Sigmoid colon (tissue), 7 donors: ENCODE results near the gene PRKN. TPM values are rescaled to one million over a fixed set of nuclear protein-coding genes. Genes with fewer than 3 reads are reported as not detected.

ENCODE experiments used
- DNase-seq: peaks from one replicate; pipeline ENCODE4 v3.0.0-alpha.2; 2019
- H3K27ac ChIP-seq, 4 donors: fragments of 200-600 bp; sonication (generic); one replicate each; pipeline ENCODE4 v1.5.1; 2016 to 2019; ENCODE audit warnings: mild to moderate bottlenecking in 1 of 4
- H3K27me3 ChIP-seq, 3 donors: fragments of 200-600 bp; sonication (generic); one replicate each; pipeline ENCODE4 v1.5.1; 2019; ENCODE audit warnings: mild to moderate bottlenecking in 1 of 3
- H3K36me3 ChIP-seq, 4 donors: fragments of 200-600 bp; sonication (generic); one replicate each; pipeline ENCODE4 v1.5.1; 2016 to 2019
- H3K4me1 ChIP-seq, 4 donors: fragments of 200-600 bp; sonication (generic); one replicate each; pipeline ENCODE4 v1.5.1; 2017 to 2019
- H3K4me3 ChIP-seq, 4 donors: fragments of 200-600 bp; sonication (generic); one replicate each; pipeline ENCODE4 v1.5.1; 2017 to 2019; ENCODE audit warnings: mild to moderate bottlenecking in 2 of 4, moderate library complexity in 1 of 4
- H3K9me3 ChIP-seq, 4 donors: fragments of 200-600 bp in 3 of 4; sonication (generic) in 3 of 4; one replicate each; pipeline versions ENCODE4 v1.5.1 to v1.6.1; 2013 to 2019
- EP300 ChIP-seq, 4 donors: sonication (generic); formaldehyde crosslinking; IDR thresholded peaks; one replicate each; pipeline ENCODE4 v1.6.1; 2017; ENCODE audit warnings: antibody characterized with exemption in 4 of 4
- POLR2A ChIP-seq, 2 donors: fragments of 450-650 bp; IDR thresholded peaks; one replicate each; pipeline ENCODE4 v1.6.1; 2016; ENCODE audit warnings: antibody characterized with exemption in 2 of 2, mild to moderate bottlenecking in 2 of 2, moderate library complexity in 2 of 2
- POLR2AphosphoS5 ChIP-seq, 4 donors: sonication (generic); formaldehyde crosslinking; IDR thresholded peaks; one replicate each; pipeline ENCODE4 v1.6.1; 2017; ENCODE audit warnings: antibody characterized with exemption in 4 of 4
- WGBS, 2 donors: extraction: QIAGEN DNeasy Blood & Tissue Kit; methylation state at CpG; one replicate each; pipeline ENCODE4 v1.1.7; 2013; 5-methylcytosine and 5-hydroxymethylcytosine counted together
- intact Hi-C: fragments of 100-400 bp; cut with DNase I; formaldehyde crosslinking; loops from one replicate; pipeline ENCODE4 v1.15.1; 2023
- polyA plus RNA-seq, 3 donors: library from polyadenylated mRNA; stranded (reverse); fragments of 200-250 nt; gene quantifications; one replicate each; pipeline ENCODE4 v1.2.3, GENCODE V29; 2013
- total RNA-seq, 4 donors: library from RNA; depleted of rRNA; stranded (reverse); fragments of >200 nt; gene quantifications; one replicate each; pipeline ENCODE4 v1.1.0, GENCODE V29; 2016
- TF ChIP-seq, protein P1 (sequence below), 4 experiments: fragments of 450-650 bp in 3 of 4; fragments of 200-600 bp in 1 of 4; IDR thresholded peaks; one replicate each; pipeline ENCODE4 v1.5.1; 2016 to 2019; ENCODE audit warnings: antibody characterized with exemption in 4 of 4, mild to moderate bottlenecking in 3 of 4, moderate library complexity in 2 of 4
- donor health status: healthy with polysubstance abuse.
- donor health status: Bipolar disorder and iron deficiency.
- donor health status: healthy.

The PRKN gene
- total and polyA plus RNA-seq, 7 donors, result 0.38 to 173 (median 9.7) TPM

DNA sequence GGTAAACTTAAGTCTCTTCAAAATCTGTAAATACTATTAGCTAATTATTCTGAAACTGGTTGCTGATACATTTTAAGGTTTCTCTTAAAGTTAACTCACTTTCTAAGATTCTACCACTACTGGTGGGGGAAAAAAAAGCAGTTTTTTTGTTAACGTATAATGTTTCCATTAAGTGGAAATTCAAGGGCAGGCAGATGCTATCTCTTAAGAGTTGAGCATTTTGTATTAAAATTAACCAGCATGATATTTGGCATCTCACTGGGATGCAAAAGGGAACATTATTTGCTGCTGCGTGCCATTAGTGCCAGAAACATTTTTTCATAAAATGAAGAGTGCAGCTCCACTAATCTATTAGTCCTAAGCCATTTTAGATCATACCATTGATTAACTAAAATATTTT is 246.2 kb downstream of the PRKN start:
- no peaks in the 10 kb centered on the region for H3K9me3 ChIP-seq
- no peak overlapping the region for H3K27ac ChIP-seq
- H3K36me3 ChIP-seq, result no peaks in the 10 kb centered on the region
- no peak for DNase-seq
- no peak for TF ChIP-seq POLR2A (IDR thresholded peaks at IDR 0.05)
- TF ChIP-seq EP300 (IDR thresholded peaks at IDR 0.05), result no peak
- TF ChIP-seq, protein P1, sequence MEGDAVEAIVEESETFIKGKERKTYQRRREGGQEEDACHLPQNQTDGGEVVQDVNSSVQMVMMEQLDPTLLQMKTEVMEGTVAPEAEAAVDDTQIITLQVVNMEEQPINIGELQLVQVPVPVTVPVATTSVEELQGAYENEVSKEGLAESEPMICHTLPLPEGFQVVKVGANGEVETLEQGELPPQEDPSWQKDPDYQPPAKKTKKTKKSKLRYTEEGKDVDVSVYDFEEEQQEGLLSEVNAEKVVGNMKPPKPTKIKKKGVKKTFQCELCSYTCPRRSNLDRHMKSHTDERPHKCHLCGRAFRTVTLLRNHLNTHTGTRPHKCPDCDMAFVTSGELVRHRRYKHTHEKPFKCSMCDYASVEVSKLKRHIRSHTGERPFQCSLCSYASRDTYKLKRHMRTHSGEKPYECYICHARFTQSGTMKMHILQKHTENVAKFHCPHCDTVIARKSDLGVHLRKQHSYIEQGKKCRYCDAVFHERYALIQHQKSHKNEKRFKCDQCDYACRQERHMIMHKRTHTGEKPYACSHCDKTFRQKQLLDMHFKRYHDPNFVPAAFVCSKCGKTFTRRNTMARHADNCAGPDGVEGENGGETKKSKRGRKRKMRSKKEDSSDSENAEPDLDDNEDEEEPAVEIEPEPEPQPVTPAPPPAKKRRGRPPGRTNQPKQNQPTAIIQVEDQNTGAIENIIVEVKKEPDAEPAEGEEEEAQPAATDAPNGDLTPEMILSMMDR (IDR thresholded peaks at IDR 0.05), result no peak
- no peak for TF ChIP-seq POLR2AphosphoS5 (IDR thresholded peaks at IDR 0.05)
- 93 to 99% methylated on average over 2 of the region's 2 CpGs for WGBS, 2 donors
- peaks cover 0 to 7% (median 2%) of the 10 kb centered on the region in 4 donors for H3K4me1 ChIP-seq
- H3K27me3 ChIP-seq, result no peaks in the 10 kb centered on the region
- no peak overlapping the region for H3K4me3 ChIP-seq
- intact Hi-C loops, result no loop called here

DNA sequence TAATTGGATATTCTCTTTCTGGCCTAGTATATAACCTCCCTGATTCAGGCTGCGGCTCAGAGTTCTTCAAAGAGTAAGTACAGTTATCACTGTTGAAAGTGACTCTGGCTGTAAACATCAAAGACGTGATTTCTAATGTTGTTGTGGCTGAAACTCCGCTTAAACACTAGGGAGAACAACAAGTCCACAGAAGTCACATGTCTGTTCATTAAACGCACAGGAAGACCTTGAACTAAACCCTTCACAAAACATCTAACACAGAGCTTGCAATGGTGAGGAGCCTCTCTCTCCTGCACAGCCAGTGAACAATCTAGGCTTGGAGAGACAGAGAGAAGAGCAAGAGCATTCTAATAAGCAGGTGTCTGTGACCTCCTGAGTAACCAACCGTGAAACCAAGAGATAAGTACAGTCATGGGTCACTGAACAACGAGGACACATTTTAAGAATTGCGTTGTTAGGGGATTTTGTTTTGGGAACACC is 249.3 kb downstream of the PRKN start:
- no peak for TF ChIP-seq EP300 (IDR thresholded peaks at IDR 0.05)
- TF ChIP-seq, protein P1 (IDR thresholded peaks at IDR 0.05), result no peak
- TF ChIP-seq POLR2AphosphoS5 (IDR thresholded peaks at IDR 0.05), result no peak
- no peak for TF ChIP-seq POLR2A (IDR thresholded peaks at IDR 0.05)
- no peaks in the 10 kb centered on the region for H3K4me1 ChIP-seq
- no peaks in the 10 kb centered on the region for H3K27me3 ChIP-seq
- no peaks in the 10 kb centered on the region for H3K36me3 ChIP-seq
- WGBS, 2 donors, result 88 to 90% methylated on average over 7 of the region's 7 CpGs
- no peaks in the 10 kb centered on the region for H3K9me3 ChIP-seq
- intact Hi-C loops, result no loop called here
- no peak overlapping the region for H3K27ac ChIP-seq
- H3K4me3 ChIP-seq, result no peak overlapping the region
- DNase-seq, result no peak

DNA sequence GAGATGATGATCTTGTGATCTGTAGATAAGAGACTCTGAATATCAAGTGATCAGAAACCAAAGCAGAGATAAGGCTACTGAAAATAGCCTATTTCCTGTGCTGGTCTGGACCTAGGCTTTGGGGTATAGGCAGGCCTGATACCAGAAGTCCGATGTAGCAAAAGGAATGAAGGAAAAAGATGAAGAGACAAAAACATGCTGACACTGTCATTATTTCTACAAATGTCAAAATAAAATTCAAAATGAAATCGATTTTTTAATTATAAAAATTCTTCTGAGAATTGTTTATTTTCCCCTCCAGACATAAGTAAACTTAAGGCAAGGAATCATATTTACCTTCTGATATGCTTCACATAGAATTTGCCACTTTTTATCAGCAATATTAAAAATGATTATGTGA is 252.8 kb downstream of the PRKN start:
- WGBS, 2 donors, result 85 to 86% methylated on average over 2 of the region's 2 CpGs
- no peak for DNase-seq
- H3K27ac ChIP-seq, result no peak overlapping the region
- intact Hi-C loops, result no loop called here
- H3K4me1 ChIP-seq, result no peaks in the 10 kb centered on the region
- H3K36me3 ChIP-seq, result no peaks in the 10 kb centered on the region
- no peaks in the 10 kb centered on the region for H3K27me3 ChIP-seq
- TF ChIP-seq, protein P1 (IDR thresholded peaks at IDR 0.05), result no peak
- TF ChIP-seq POLR2A (IDR thresholded peaks at IDR 0.05), result no peak
- no peak for TF ChIP-seq POLR2AphosphoS5 (IDR thresholded peaks at IDR 0.05)
- TF ChIP-seq EP300 (IDR thresholded peaks at IDR 0.05), result no peak
- no peak overlapping the region for H3K4me3 ChIP-seq
- H3K9me3 ChIP-seq, result no peaks in the 10 kb centered on the region

DNA sequence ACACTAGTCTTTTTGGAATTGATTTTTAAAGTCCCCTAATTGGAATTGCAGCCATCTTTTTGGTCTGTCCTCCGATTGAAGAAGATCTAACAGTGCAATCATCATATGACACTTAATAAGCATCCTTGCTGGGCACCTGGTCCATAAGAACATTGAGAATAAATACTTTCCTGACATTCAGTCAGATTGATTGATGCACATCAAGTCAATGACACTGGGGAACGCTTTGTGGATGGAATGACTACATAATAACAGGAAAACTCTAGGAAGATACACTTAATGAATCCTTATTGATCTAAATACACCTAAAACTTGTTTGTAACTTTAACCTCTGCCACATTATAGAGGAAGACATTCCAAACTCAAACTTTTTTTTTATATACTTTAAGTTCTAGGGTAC is 255.7 kb downstream of the PRKN start:
- peaks cover 0 to 11% (median 4%) of the 10 kb centered on the region in 4 donors for H3K4me1 ChIP-seq
- no peak overlapping the region for H3K27ac ChIP-seq
- DNase-seq, result no peak
- intact Hi-C loops, result no loop called here
- WGBS, 2 donors, result 92% methylated on average over 2 of the region's 2 CpGs
- H3K4me3 ChIP-seq, result no peak overlapping the region
- no peaks in the 10 kb centered on the region for H3K36me3 ChIP-seq
- no peaks in the 10 kb centered on the region for H3K27me3 ChIP-seq
- no peak for TF ChIP-seq POLR2A (IDR thresholded peaks at IDR 0.05)
- TF ChIP-seq EP300 (IDR thresholded peaks at IDR 0.05), result no peak
- TF ChIP-seq, protein P1 (IDR thresholded peaks at IDR 0.05), result no peak
- TF ChIP-seq POLR2AphosphoS5 (IDR thresholded peaks at IDR 0.05), result no peak
- no peaks in the 10 kb centered on the region for H3K9me3 ChIP-seq

DNA sequence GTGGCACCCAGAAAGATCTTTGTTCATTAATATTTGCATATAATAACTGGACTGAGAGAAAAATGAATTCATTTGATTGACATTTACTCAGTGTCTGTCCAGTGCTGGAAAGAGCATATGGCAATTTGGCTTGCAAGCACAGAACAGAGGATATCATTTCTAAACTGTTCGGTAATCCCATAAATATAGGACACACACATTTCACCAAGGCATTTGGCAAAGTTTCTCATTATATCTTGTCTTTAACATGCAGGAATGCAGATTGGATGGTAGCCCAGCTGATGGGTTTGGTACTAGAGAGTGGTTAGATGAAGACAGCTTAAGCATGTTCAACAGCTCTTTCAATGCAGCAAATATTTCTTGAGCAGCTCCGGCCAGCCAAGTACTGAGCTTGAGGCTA is 259.2 kb downstream of the PRKN start:
- 73 to 83% methylated on average over 2 of the region's 2 CpGs for WGBS, 2 donors
- no peak for DNase-seq

More for the DNA sequence above, 259.2 kb downstream of the PRKN start:
- intact Hi-C loops, result no loop called here
- Histone ChIP-seq H3K4me3 (no peak overlapping the region), H3K4me1 (peaks cover 0 to 11% (median 4%) of the 10 kb centered on the region in 4 donors), H3K36me3 (no peaks in the 10 kb centered on the region), H3K27me3 (no peaks in the 10 kb centered on the region), H3K9me3 (no peaks in the 10 kb centered on the region), H3K27ac (no peak overlapping the region)
- TF ChIP-seq, protein P1 (IDR thresholded peaks at IDR 0.05), result no peak
- TF ChIP-seq POLR2A (IDR thresholded peaks at IDR 0.05) (no peak), POLR2AphosphoS5 (IDR thresholded peaks at IDR 0.05) (no peak)
